Dermis blood vessel endothelial cell (primary cell): ENCODE measurements around the gene RELCH. TPM values are rescaled to one million over a fixed set of nuclear protein-coding genes. Genes with fewer than 3 reads are reported as not detected.

Source experiments
- DNase-seq: peaks from one replicate; pipeline ENCODE4 v3.0.0; 2010
- total RNA-seq: library from RNA; depleted of rRNA; stranded (reverse); fragments of >200 nt; gene quantifications from 2 replicates; pipeline ENCODE4 v1.2.3, GENCODE V29; 2014

The RELCH gene
- total RNA-seq, 1 donor from 2014 or later, result 32.0 TPM

DNA sequence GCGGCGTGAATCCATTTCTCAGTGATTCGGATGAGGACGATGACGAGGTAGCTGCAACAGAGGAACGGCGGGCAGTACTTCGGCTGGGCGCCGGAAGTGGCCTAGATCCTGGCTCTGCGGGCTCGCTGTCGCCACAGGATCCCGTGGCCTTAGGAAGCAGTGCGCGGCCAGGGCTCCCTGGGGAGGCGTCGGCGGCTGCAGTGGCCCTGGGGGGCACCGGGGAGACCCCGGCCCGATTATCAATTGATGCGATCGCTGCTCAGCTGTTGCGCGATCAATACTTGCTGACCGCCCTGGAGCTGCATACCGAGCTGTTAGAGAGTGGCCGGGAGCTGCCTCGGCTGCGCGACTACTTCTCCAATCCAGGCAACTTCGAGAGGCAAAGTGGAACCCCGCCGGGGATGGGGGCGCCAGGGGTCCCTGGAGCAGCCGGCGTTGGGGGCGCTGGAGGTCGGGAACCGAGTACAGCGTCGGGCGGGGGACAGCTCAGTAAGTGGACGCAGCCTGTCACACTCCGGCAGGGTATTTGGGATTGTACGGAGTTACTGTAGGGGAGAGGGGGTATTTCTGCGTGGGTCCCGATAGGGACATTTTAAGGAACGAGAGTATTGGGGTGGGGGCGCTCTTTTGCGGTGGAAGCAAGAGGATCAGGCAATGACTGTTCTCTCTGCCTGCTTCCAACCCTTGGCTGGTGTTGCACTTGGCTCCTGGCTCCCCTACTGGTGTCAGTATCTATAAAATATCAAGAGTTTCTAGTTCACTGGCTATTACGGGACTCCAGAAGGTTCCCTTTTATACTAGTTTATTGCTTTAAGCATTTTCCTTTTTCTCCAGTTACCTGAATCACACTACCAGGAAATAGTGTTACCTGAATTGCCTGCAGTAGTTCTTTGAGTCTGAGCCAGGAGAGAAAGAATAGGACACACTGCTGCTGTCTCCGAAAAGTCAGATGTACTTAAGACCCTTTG, 772 bp downstream of the RELCH start:
- peak; percentile 46 for DNase-seq

DNA sequence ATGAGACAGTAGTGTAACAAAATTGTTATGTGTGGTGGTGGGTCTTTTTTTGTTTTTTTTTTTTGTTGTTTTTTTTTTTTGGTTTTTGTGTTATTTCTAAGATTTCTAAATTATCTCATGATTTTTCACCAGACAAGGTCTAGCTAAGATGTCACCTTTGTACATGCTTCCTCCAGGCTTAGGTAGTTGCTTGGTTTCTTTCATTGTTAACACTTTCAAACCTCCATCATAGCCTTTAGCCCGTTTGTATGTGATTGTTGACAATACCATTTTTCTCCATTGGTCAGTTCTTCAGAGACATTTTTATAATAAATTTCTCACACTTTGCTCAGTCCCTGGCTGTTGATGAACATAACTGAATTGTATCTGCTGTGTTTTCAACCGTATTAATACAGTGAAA, 2.2 kb downstream of the RELCH start:
- no peak for DNase-seq

GRCh38 chr18:62196079-62196478, 9.0 kb downstream of the RELCH start:
- no peak for DNase-seq

DNA sequence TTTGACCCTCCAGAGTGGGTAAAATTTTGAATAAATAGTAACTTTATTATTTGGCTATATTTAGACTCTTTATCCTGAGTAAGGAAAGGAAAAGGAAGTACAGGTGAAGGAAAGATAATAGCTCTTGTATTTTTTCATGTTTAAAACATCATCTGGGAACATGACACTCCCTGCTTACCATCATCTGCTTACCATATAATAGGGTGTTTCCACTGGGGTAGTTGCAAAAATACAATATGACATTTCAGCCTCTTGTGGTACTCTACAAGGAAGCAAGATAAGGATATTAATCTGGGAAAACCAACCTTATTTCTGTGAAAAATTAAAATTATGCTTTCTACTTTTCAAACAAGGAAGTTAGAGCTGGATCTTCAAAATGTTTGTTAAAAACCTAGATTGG, 9.9 kb downstream of the RELCH start:
- no peak for DNase-seq

- no peak for DNase-seq
These were observed 11.2 kb downstream of the RELCH start for GRCh38 chr18:62198259-62198658.

GRCh38 chr18:62199629-62200028, 12.6 kb downstream of the RELCH start:
- DNase-seq, result no peak

DNA sequence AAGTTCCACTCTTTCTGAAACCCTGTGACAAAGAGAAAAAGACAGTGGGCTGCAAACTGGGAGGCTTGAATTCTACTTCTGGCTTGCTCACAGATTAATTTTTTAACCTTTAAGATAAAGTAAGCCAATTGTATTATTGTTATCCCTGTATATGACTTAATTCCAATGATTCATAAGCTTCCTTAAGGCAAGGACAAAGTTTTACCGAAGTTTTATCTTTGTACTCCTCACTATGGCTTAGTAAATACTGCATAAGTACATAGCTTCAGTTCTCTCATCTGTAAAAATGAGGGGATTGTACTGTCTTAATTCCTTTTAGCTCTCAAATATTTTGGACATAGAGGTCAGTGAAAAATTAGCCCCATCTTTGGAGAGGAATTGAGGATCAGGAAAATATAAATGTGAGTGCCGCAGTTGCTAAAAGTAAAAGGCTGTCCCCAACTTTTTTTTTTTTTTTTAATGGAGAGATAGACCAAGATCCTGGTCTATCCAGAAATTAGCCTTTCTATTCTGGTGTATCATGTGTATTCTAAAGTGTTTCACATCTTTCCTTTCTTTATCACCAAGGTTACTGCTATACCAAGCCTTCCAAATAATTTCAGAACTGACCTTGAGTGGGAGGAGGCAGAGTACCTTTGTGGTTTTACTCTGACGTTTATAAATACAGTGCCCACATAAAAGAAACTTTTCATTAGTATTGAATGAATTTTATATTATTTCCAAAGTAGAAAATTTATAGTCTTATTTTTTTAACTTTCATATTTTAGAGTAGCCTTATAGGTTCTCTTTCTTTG, 13.3 kb downstream of the RELCH start:
- DNase-seq, result peak; percentile 20

- DNase-seq, result no peak
These were observed 14.8 kb downstream of the RELCH start for GRCh38 chr18:62201870-62202269.

DNA sequence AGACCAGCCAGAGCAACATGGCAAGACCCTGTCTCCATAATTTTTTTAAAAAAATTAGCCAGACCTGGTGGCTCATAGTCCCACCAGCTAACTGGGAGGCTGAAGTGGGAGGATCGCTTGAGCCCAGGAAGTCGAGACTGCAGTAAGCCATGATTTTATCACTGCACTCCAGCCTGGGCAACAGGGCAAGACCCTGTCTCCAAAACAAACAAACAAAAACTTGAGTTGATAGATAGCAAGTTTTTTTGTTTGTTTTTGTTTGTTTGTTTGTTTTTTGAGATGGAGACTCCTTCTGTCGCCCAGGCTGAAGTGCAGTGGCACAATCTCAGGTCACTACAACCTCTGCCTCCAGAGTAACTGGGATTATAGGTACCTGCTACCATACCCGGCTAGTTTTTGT, 18.8 kb downstream of the RELCH start:
- no peak for DNase-seq

DNA sequence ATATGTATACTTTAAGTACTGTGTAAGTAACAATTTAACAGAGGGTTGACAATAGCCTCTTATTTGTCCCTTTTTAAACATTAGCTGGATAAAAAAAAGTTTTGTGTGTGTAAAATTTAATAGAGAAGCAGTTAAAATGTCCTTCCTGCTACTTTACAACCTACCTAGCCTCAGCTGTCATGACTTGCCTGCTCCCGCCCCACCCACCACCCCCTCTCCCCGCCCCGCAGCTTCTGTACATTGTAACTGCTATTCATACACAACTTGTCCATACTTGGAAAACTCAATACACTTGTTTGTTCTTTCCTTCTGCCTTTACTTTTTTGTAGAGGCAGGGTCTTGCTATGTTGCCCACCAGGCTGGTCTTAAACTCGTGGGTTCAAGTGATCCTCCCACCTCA, 19.5 kb downstream of the RELCH start:
- DNase-seq, result no peak

- DNase-seq, result no peak
These were observed 22.0 kb downstream of the RELCH start for GRCh38 chr18:62209046-62209445.

DNA sequence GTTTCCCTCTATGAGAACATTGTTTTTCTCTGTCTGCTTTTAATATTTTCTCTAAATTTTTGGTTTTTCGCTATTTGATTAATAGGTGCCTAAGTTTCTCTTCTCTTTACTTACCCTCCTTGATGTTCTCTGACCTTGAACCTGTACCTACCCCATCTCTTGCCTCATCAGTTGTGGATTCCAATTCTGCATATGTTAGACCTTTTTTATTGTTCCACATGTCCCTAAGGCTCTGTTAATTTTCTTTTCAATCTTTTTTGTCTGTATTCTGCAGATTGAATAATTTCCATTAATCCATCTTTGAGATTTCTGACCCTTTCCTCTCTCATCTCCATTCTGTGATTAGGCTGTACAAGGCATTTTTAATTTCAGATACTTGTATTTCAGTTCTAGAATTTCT, 23.1 kb downstream of the RELCH start:
- no peak for DNase-seq

GRCh38 chr18:62211325-62211828, 24.3 kb downstream of the RELCH start:
- DNase-seq, result no peak

- DNase-seq, result no peak
These were observed 27.7 kb downstream of the RELCH start for GRCh38 chr18:62214790-62215189.

- DNase-seq, result no peak
These were observed 37.2 kb downstream of the RELCH start for GRCh38 chr18:62224229-62224628.

DNA sequence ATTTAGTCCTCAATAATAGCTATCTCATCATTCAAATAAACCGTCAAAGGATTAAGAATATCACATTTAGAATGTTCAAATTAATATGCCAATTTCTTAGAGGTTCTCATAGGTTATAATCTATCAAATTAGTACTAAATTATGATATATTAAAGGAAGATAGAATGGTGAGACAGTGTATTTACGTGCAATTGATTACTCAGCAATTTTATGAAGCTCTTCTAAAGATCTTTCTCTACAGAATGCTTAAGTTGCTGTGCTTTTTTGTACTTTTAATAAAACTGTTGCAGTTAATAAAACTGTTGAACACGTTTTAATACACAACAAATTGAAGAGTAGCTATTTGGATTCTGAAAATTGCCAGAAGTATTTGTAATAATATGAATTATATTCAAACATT, 39.0 kb downstream of the RELCH start:
- DNase-seq, result no peak

DNA sequence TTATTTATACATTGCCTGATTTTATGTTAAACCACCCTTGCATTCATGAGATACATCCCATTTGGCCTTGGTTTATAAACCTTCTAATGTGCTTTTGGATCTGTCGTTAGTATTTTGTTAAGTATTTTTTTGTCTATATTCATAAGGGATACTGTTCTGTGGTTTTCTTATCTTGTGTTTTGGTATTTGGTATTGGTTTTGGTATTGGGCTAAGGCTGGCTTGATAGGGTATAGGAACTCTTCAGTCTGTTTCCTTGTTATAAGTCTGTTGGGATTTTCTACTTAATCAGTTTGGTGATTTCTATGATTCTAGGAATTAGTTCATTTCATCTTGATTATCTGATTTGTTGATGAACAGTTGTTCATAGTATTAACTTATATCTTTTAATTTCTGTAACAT, 49.2 kb downstream of the RELCH start:
- no peak for DNase-seq

- no peak for DNase-seq
These were observed 52.4 kb downstream of the RELCH start for GRCh38 chr18:62239475-62239874.

- no peak for DNase-seq
These were observed 55.9 kb downstream of the RELCH start for GRCh38 chr18:62242955-62243354.

DNA sequence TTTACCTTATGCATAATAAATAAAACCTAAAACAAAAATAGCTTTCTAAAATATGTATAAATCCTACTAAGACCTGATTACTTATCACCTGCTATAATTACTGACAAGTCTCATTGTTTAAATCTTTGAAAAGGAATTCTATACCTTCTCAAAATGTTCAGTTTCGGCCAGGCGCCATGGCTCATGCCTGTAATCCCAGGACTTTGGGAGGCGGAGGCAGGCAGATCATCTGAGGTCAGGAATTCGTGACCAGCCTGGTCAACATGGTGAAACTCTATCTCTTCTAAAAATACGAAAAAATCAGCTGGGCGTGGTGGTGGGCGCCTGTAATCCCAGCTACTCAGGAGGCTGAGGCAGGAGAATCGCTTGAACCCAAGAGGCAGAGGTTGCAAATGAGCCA, 58.1 kb downstream of the RELCH start:
- DNase-seq, result no peak

DNA sequence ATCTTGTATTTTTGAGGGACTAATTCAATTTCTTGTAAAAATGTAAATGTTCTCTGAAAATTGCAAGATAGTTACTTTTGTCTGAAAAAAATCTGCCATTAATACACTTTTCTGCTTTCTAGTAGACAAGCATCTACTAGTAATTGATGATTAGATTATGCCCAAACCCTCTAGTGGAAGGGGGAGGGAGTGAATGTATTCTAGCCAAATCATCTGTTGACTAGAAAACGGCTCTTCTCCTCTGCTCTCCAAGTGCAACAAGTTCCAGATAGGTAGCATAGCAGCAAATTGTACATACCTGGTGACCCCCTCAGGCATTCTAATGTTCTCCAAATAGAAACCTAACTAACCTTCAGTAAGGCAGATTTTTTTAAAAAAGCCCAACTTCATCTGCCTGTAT, 58.6 kb downstream of the RELCH start:
- DNase-seq, result no peak

- DNase-seq, result no peak
These were observed 61.3 kb downstream of the RELCH start for GRCh38 chr18:62248313-62248712.

GRCh38 chr18:62249478-62250097, 62.5 kb downstream of the RELCH start:
- peak; percentile 91 for DNase-seq
